Osteoblast (primary cell): Measurements from ENCODE around the gene DMRTC1B. TPM values are rescaled to one million over a fixed set of nuclear protein-coding genes. Genes with fewer than 3 reads are reported as not detected.
"Not testable (repeated sequence)": the region's sequence is repeated elsewhere in the genome, so short reads cannot be mapped to it uniquely, and the experiment has no call there.

Experiments used
- DNase-seq: peaks from one replicate; pipeline ENCODE4 v3.0.0; 2011; ENCODE audit warnings: low spot score, mixed read lengths; ENCODE audit not compliant: insufficient read length; ENCODE audit errors: missing footprints
- H2AFZ ChIP-seq: 2 replicates; pipeline ENCODE4 v1.6.0; 2011; ENCODE audit warnings: mild to moderate bottlenecking, low read length
- H3K27ac ChIP-seq: 2 replicates; pipeline ENCODE4 v1.5.1; 2011; ENCODE audit warnings: mild to moderate bottlenecking, low read depth, low read length, moderate library complexity
- H3K27me3 ChIP-seq: 2 replicates; pipeline ENCODE4 v1.6.0; 2012; ENCODE audit warnings: mild to moderate bottlenecking, control low read depth, inconsistent platforms, low read length, moderate library complexity; ENCODE audit not compliant: insufficient read depth
- H3K36me3 ChIP-seq: 2 replicates; pipeline ENCODE4 v1.5.1; 2011; ENCODE audit warnings: mild to moderate bottlenecking, low read length, control low read depth, moderate library complexity; ENCODE audit not compliant: insufficient read depth
- H3K4me1 ChIP-seq: 2 replicates; pipeline ENCODE4 v1.5.1; 2011; ENCODE audit warnings: mild to moderate bottlenecking, low read length, control low read depth, moderate library complexity; ENCODE audit not compliant: insufficient read depth
- H3K4me2 ChIP-seq: 2 replicates; pipeline ENCODE4 v1.6.0; 2011; ENCODE audit warnings: mild to moderate bottlenecking, low read length; ENCODE audit not compliant: insufficient read depth
- H3K4me3 ChIP-seq: fragments of 200-600 bp; sonication (generic); 3 replicates; pipeline ENCODE4 v1.5.1; 2012; ENCODE audit warnings: mild to moderate bottlenecking, low read length, inconsistent platforms; ENCODE audit not compliant: insufficient read depth
- H3K79me2 ChIP-seq: 2 replicates; pipeline ENCODE4 v1.6.0; 2012; ENCODE audit warnings: mild to moderate bottlenecking, low read length, control low read depth, inconsistent platforms; ENCODE audit not compliant: insufficient read depth
- H3K9me3 ChIP-seq: 2 replicates; pipeline ENCODE4 v1.5.1; 2011; ENCODE audit warnings: low read depth, low read length, control low read depth
- H4K20me1 ChIP-seq: 2 replicates; pipeline ENCODE4 v1.6.0; 2012; ENCODE audit warnings: mild to moderate bottlenecking, low read length, control low read depth; ENCODE audit not compliant: insufficient read depth
- total RNA-seq: library from RNA; depleted of rRNA; stranded (reverse); fragments of >200 nt; gene quantifications from 2 replicates; pipeline ENCODE4 v1.2.3, GENCODE V29; 2012
- TF ChIP-seq, protein P1 (sequence below): IDR thresholded peaks from 2 replicates; pipeline ENCODE4 v1.5.1; 2011; ENCODE audit warnings: mild to moderate bottlenecking, low read depth, low read length, moderate library complexity; ENCODE audit errors: extremely low read depth

The DMRTC1B gene, protein sequence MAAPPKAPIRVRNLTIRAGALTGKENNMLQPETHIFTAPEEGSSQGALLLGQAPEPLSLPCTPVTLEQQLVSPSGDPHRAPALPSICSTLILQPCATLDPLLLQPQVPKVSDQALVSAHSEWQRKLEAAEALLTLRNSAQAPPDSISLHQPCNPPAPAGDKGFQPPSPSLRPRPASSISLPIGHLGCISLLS
- not detected in 2 replicates for total RNA-seq

DNA sequence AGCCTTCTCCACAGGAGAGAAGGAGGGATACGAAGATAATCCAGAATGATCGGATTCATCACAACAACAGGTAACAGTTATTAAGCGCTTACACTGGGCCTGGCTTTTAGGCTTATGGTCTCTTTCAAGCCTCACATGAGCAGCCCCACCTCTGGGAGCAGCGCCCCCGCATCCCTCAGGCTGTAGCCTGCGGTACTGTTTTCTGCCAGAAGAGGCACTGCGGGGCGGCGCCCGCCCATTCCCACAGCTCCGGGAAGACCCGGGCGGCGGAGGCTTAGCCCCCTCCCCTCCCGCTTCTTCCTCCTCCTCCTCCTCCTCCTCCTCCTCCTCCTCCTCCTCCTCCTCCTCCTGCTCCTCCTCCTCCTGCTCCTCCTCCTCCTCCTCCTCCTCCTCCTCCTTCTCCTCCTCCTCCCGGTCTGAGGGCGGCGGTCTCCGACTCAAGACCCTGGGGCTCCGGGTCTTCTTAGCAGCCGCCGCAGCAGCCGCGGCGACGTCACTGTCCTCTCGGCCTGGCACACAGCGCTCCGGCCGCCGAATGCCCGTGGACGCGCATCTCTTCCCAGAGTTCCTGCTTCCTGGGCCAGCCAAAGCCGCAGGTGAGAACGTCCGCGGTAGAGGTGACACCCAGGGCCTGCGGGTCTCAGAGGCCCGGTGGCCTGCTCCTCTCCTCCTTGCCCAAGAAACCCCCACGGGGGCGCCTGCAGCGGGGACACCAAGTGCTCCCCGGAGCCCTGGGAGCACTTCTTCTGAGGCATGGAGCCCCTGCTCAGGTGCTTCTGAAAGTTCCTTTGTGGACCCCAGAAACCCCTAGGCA, at the start of gene DMRTC1B:
TSS of gene DMRTC1B (plus strand) at position 238 of the 814 bp plus-strand sequence. CDS start 68,246 bp downstream, outside the sequence.
- not testable (repeated sequence) for H4K20me1 ChIP-seq, H3K36me3 ChIP-seq, H3K79me2 ChIP-seq, H3K4me1 ChIP-seq, H3K27ac ChIP-seq, H2AFZ ChIP-seq, H3K4me3 ChIP-seq, DNase-seq, H3K27me3 ChIP-seq, H3K9me3 ChIP-seq, H3K4me2 ChIP-seq

DNA sequence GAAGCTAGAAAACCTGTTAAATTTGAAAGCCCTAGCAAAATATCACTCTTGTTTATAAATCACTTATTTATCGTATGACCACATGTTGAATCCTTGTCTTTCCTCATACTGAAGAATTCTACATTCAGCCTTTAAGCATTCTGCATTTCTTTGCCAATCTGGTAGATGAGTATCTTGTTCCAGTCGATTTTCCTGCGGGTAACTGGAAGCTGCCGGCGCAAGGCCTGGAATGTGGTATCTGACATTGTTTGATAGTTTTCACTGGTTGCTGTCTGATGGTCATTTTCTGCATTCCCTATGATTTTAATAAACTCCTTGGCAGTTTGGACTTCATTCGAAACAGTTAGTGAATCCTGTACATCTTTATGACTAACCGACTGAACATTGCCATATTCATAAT, 48.8 kb upstream of the DMRTC1B start:
- Histone ChIP-seq H3K4me1 (peaks cover 2% of the 10 kb centered on the region), H3K9me3 (no peaks in the 10 kb centered on the region), H3K36me3 (no peaks in the 10 kb centered on the region), H3K27me3 (peaks cover 26% of the 10 kb centered on the region), H3K27ac (no peak overlapping the region), H2AFZ (no peak overlapping the region), H3K4me3 (no peak overlapping the region), H3K79me2 (no peaks in the 10 kb centered on the region), H3K4me2 (no peak overlapping the region), H4K20me1 (no peaks in the 10 kb centered on the region)
- no peak for DNase-seq
- TF ChIP-seq, protein P1, sequence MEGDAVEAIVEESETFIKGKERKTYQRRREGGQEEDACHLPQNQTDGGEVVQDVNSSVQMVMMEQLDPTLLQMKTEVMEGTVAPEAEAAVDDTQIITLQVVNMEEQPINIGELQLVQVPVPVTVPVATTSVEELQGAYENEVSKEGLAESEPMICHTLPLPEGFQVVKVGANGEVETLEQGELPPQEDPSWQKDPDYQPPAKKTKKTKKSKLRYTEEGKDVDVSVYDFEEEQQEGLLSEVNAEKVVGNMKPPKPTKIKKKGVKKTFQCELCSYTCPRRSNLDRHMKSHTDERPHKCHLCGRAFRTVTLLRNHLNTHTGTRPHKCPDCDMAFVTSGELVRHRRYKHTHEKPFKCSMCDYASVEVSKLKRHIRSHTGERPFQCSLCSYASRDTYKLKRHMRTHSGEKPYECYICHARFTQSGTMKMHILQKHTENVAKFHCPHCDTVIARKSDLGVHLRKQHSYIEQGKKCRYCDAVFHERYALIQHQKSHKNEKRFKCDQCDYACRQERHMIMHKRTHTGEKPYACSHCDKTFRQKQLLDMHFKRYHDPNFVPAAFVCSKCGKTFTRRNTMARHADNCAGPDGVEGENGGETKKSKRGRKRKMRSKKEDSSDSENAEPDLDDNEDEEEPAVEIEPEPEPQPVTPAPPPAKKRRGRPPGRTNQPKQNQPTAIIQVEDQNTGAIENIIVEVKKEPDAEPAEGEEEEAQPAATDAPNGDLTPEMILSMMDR = no peak

DNA sequence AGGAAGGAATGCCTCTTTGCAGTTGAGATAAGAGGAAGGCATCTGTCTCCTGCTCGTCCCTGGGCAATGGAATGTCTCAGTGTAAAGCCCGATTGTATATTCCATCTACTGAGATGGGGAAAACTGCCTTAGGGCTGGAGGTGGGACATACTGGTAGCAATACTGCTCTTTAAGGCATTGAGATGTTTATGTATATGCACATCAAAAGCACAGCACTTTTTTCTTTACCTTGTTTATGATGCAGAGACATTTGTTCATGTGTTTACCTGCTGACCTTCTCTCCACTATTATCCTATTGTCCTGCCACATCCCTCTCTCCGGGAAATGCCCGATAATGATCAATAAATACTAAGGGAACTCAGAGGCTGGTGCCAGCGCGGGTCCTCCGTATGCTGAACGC, 43.1 kb upstream of the DMRTC1B start:
- H3K9me3 ChIP-seq, H2AFZ ChIP-seq, H3K4me2 ChIP-seq, H3K4me3 ChIP-seq, H3K4me1 ChIP-seq, H3K79me2 ChIP-seq, H4K20me1 ChIP-seq, DNase-seq, H3K36me3 ChIP-seq, H3K27ac ChIP-seq: not testable (repeated sequence)
- peaks cover 12% of the 10 kb centered on the region for H3K27me3 ChIP-seq

DNA sequence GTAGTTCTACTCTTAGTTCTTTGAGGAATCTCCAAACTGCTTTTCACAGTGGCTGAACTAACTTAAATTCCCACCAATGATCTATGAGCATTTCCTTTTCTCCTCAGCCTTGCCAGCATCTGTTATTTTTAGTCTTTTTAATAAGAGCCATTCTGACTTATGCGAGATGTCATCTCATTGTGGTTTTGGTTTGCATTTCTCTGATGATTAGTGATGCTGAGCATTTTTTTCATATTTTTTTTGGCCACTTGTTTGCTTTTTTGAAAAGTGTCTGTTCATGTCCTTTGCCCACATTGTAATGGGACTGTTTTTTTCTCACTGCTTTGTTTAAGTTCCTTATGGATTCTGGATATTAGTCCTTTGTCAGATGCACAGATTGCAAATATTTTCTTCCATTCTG, 41.1 kb upstream of the DMRTC1B start:
- H3K79me2 ChIP-seq = no peaks in the 10 kb centered on the region
- H3K4me3 ChIP-seq = no peak overlapping the region
- H3K9me3 ChIP-seq = no peaks in the 10 kb centered on the region
- H3K27me3 ChIP-seq = peaks cover 12% of the 10 kb centered on the region
- H2AFZ ChIP-seq = no peak overlapping the region
- H3K4me1 ChIP-seq = no peaks in the 10 kb centered on the region
- no peak overlapping the region for H3K4me2 ChIP-seq
- no peaks in the 10 kb centered on the region for H4K20me1 ChIP-seq
- TF ChIP-seq, protein P1 = no peak
- DNase-seq = no peak
- no peak overlapping the region for H3K27ac ChIP-seq
- no peaks in the 10 kb centered on the region for H3K36me3 ChIP-seq

DNA sequence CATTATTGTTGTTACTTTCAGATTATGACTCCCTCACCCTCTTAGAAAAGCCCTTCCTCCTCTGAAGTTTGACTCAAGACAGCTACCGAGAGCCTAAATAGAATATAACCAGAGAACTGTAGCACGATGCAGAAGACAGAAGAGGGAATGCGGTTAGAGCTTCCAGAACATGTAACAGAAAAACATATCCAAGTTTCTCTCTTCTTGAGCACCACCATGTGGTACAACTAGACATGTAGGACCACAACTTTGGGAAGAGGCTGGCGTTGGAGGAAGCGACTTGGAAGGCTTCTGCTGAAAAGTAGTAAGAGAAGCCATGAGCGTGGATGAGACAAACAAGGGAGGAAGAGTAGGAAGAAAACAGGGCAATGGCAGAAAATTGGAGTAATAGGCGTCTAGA, 31.1 kb upstream of the DMRTC1B start:
- H3K9me3 ChIP-seq, H3K4me2 ChIP-seq, H4K20me1 ChIP-seq, H3K79me2 ChIP-seq, H3K36me3 ChIP-seq, DNase-seq, H3K27me3 ChIP-seq, H2AFZ ChIP-seq, H3K4me3 ChIP-seq, H3K27ac ChIP-seq, H3K4me1 ChIP-seq: not testable (repeated sequence)

DNA sequence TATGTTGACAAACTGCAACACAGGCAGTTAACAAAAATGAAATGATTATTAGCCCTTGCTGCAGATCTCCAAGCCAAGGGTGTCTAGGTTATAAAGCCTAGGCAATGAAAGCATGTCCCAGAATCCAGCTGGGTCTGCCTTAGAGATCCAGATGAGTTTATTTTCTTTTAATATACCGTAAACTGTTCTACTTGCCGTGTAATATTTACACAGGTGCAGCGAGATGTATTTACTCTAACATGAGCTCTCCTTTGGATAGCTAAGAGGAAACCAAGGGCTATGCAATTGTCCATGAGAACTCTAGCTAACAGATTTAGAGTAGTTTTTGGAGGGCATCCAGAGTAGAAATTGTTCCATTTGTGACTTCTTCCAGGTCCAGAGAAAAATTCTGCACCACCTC, 28.1 kb upstream of the DMRTC1B start:
- DNase-seq, H3K36me3 ChIP-seq, H3K27ac ChIP-seq, H3K4me1 ChIP-seq, H3K27me3 ChIP-seq, H4K20me1 ChIP-seq, H3K4me3 ChIP-seq, H3K79me2 ChIP-seq, H2AFZ ChIP-seq, H3K9me3 ChIP-seq, H3K4me2 ChIP-seq: not testable (repeated sequence)

DNA sequence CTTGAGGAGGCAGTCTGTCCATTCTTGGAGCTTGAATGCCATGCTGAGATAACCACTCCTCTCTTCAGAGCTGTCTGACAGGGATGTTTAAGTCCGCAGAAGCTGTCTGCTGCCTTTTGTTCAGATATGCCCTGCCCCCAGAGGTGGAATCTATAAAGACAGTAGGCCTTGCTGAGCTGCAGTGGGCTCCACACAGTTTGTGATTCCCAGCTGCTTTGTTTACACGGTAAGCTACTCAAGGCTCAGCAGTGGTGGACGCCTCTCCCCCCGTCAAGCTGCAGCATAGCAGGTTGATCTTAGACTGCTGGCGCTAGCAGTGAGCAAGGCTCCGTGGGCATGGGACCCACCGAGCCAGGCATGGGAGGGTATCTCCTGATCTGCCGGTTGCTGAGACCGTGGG, 16.2 kb upstream of the DMRTC1B start:
- H2AFZ ChIP-seq, H3K4me3 ChIP-seq: not testable (repeated sequence)

More for the DNA sequence above, 16.2 kb upstream of the DMRTC1B start:
- H3K4me2 ChIP-seq, H3K4me1 ChIP-seq, H3K9me3 ChIP-seq, H3K79me2 ChIP-seq, H3K36me3 ChIP-seq, H3K27me3 ChIP-seq, H4K20me1 ChIP-seq, DNase-seq, H3K27ac ChIP-seq: not testable (repeated sequence)
